GM19240 (cell line): ENCODE data around the gene TMTC4.
"Not testable (repeated sequence)": the region's sequence is repeated elsewhere in the genome, so short reads cannot be mapped to it uniquely, and the experiment has no call there.

Experiments used
- DNase-seq: peaks from one replicate; pipeline ENCODE4 v3.0.0; 2011; ENCODE audit warnings: low spot score; ENCODE audit not compliant: insufficient read length

Gene TMTC4

GRCh38 chr13:100589178-100589725, 85.3 kb downstream of the TMTC4 start:
- DNase-seq = no peak

- DNase-seq = peak; percentile 77
Measured at GRCh38 chr13:100588331-100589177, 86.0 kb downstream of the TMTC4 start, which contains the start of gene GGACT. Gene GGACT (minus strand): TSS chr13:100588789. CDS start chr13:100532591, 56,198 bp downstream.

- DNase-seq = no peak
Measured at GRCh38 chr13:100584896-100585295, 89.7 kb downstream of the TMTC4 start.

GRCh38 chr13:100581504-100581903, 93.1 kb downstream of the TMTC4 start:
- DNase-seq = no peak

GRCh38 chr13:100581030-100581429, 93.6 kb downstream of the TMTC4 start:
- DNase-seq = no peak

GRCh38 chr13:100580045-100580444, 94.5 kb downstream of the TMTC4 start:
- DNase-seq = no peak

GRCh38 chr13:100577239-100577638, 97.4 kb downstream of the TMTC4 start:
- DNase-seq = not testable (repeated sequence)

- DNase-seq = peak; percentile 36
Measured at GRCh38 chr13:100573121-100573520, 101.5 kb downstream of the TMTC4 start.

GRCh38 chr13:100566543-100566942, 108.1 kb downstream of the TMTC4 start:
- no peak for DNase-seq

GRCh38 chr13:100565286-100565685, 109.3 kb downstream of the TMTC4 start:
- DNase-seq = no peak

GRCh38 chr13:100564444-100565223, 110.0 kb downstream of the TMTC4 start:
- DNase-seq = no peak

GRCh38 chr13:100563779-100564178, 110.8 kb downstream of the TMTC4 start:
- DNase-seq = no peak

GRCh38 chr13:100561599-100562204, 112.9 kb downstream of the TMTC4 start:
- DNase-seq = no peak

- no peak for DNase-seq
Measured at GRCh38 chr13:100561158-100561499, 113.5 kb downstream of the TMTC4 start.

GRCh38 chr13:100560498-100561157, 114.0 kb downstream of the TMTC4 start:
- DNase-seq = no peak

GRCh38 chr13:100559886-100560285, 114.7 kb downstream of the TMTC4 start:
- DNase-seq = no peak
